ENCODE results near the gene SMAGP.
"Not testable (repeated sequence)": the region's sequence is repeated elsewhere in the genome, so short reads cannot be mapped to it uniquely, and the experiment has no call there.

SMAGP gene

GRCh38 chr12:51270067-51270950 lies at the start of gene SMAGP:
SMAGP (minus strand) TSS chr12:51270415; CDS start chr12:51269278, 1,137 bp downstream.
- DNase-seq, result peak; percentile 60

- peak; percentile 72 for DNase-seq
Measured at GRCh38 chr12:51318846-51319599, 48.8 kb upstream of the SMAGP start.

- DNase-seq, result peak; percentile 48
Measured at GRCh38 chr12:51318057-51318806, 48.0 kb upstream of the SMAGP start.

GRCh38 chr12:51311389-51311788 lies 41.2 kb upstream of the SMAGP start:
- DNase-seq, result no peak

GRCh38 chr12:51307655-51308593 lies 37.7 kb upstream of the SMAGP start:
- DNase-seq, result peak; percentile 10

GRCh38 chr12:51306507-51306906 lies 36.3 kb upstream of the SMAGP start:
- no peak for DNase-seq

GRCh38 chr12:51300768-51301167 lies 30.6 kb upstream of the SMAGP start:
- not testable (repeated sequence) for DNase-seq

GRCh38 chr12:51295651-51296050 lies 25.4 kb upstream of the SMAGP start:
- DNase-seq, result no peak

- DNase-seq, result not testable (repeated sequence)
Measured at GRCh38 chr12:51294097-51294496, 23.9 kb upstream of the SMAGP start.

- DNase-seq, result no peak
Measured at GRCh38 chr12:51293696-51294095, 23.5 kb upstream of the SMAGP start.

- DNase-seq, result peak; percentile 21
Measured at GRCh38 chr12:51291603-51292513, 21.6 kb upstream of the SMAGP start.

- DNase-seq, result no peak
Measured at GRCh38 chr12:51285843-51286242, 15.6 kb upstream of the SMAGP start.

- no peak for DNase-seq
Measured at GRCh38 chr12:51281202-51281924, 11.1 kb upstream of the SMAGP start.

GRCh38 chr12:51275088-51275487 lies 4.9 kb upstream of the SMAGP start:
- DNase-seq, result no peak

- DNase-seq, result not testable (repeated sequence)
Measured at GRCh38 chr12:51272810-51273209, 2.6 kb upstream of the SMAGP start.

- no peak for DNase-seq
Measured at GRCh38 chr12:51270951-51271518, 820 bp upstream of the SMAGP start.

- DNase-seq, result peak; percentile 78
Measured at GRCh38 chr12:51269174-51270066, 795 bp downstream of the SMAGP start.

- DNase-seq, result no peak
Measured at GRCh38 chr12:51265024-51265423, 5.2 kb downstream of the SMAGP start.

- no peak for DNase-seq
Measured at GRCh38 chr12:51264297-51264696, 5.9 kb downstream of the SMAGP start.

All from CD4-positive, alpha-beta T cell treated with Interleukin-6 for 4 hours (primary cell).